HG02759 (cell line): ENCODE data around the gene SMAD3.
A peak's percentile ranks its signal among the peaks of the same experiment; 100 is the strongest.

Experiments
- ATAC-seq: cut with Tn5 transposase; IDR thresholded peaks from one replicate; pipeline ENCODE4 v1.9.1; 2021; ENCODE audit warnings: mild to moderate bottlenecking, moderate library complexity; ENCODE audit not compliant: unreplicated experiment

SMAD3 gene

GRCh38 chr15:67080118-67080899 is 14.9 kb downstream of the SMAD3 start:
- ATAC-seq, result no peak

- peak; percentile 51 for ATAC-seq
Measured at GRCh38 chr15:67080900-67081431, 15.6 kb downstream of the SMAD3 start.

GRCh38 chr15:67082007-67082536 is 16.7 kb downstream of the SMAD3 start:
- no peak for ATAC-seq

- no peak for ATAC-seq
Measured at GRCh38 chr15:67083135-67083762, 17.8 kb downstream of the SMAD3 start.

- no peak for ATAC-seq
Measured at GRCh38 chr15:67084561-67084960, 19.2 kb downstream of the SMAD3 start.

GRCh38 chr15:67085237-67085817 is 19.9 kb downstream of the SMAD3 start:
- peak; percentile 23 for ATAC-seq

- peak; percentile 53 for ATAC-seq
Measured at GRCh38 chr15:67085818-67086636, 20.6 kb downstream of the SMAD3 start.

- no peak for ATAC-seq
Measured at GRCh38 chr15:67086637-67086914, 21.2 kb downstream of the SMAD3 start.

GRCh38 chr15:67087507-67088172 is 22.2 kb downstream of the SMAD3 start:
- no peak for ATAC-seq

- ATAC-seq, result no peak
Measured at GRCh38 chr15:67089217-67090193, 24.1 kb downstream of the SMAD3 start.

- ATAC-seq, result no peak
Measured at GRCh38 chr15:67090297-67091070, 25.1 kb downstream of the SMAD3 start.

GRCh38 chr15:67091071-67091979 is 25.9 kb downstream of the SMAD3 start:
- ATAC-seq, result peak; percentile 75

- ATAC-seq, result no peak
Measured at GRCh38 chr15:67091980-67092677, 26.7 kb downstream of the SMAD3 start.

GRCh38 chr15:67092752-67093503 is 27.5 kb downstream of the SMAD3 start:
- ATAC-seq, result no peak

- ATAC-seq, result peak; percentile 67
Measured at GRCh38 chr15:67093504-67093862, 28.1 kb downstream of the SMAD3 start.
